Loucy (cell line): ENCODE data around the gene ST8SIA5.

ENCODE experiments used
- H2AFZ ChIP-seq: fragments of 200-600 bp; sonication (generic); 2 replicates; pipeline ENCODE4 v1.6.0; 2016; ENCODE audit warnings: antibody characterized with exemption, mild to moderate bottlenecking, low read length, moderate library complexity
- H3F3A ChIP-seq: fragments of 200-600 bp; 2 replicates; pipeline ENCODE4 v1.6.0; 2016; ENCODE audit warnings: antibody characterized with exemption, low read depth, mild to moderate bottlenecking
- H3K27me3 ChIP-seq: fragments of 200-600 bp; sonication (generic); 2 replicates; pipeline ENCODE4 v1.6.1; 2014; ENCODE audit warnings: low read length, mild to moderate bottlenecking; ENCODE audit not compliant: insufficient read depth, poor library complexity, severe bottlenecking
- H3K36me3 ChIP-seq: fragments of 200-600 bp; sonication (generic); 2 replicates; pipeline ENCODE4 v1.6.1; 2016; ENCODE audit warnings: low read length; ENCODE audit not compliant: insufficient read depth
- H3K4me1 ChIP-seq: fragments of 200-600 bp; sonication (generic); 2 replicates; pipeline ENCODE4 v1.5.1; 2014; ENCODE audit warnings: low read length, mild to moderate bottlenecking; ENCODE audit not compliant: insufficient read depth, poor library complexity, severe bottlenecking
- H3K4me2 ChIP-seq: fragments of 200-600 bp; sonication (generic); 2 replicates; pipeline ENCODE4 v1.6.0; 2014; ENCODE audit warnings: antibody characterized with exemption, low read length, low read depth, mild to moderate bottlenecking; ENCODE audit not compliant: poor library complexity, severe bottlenecking
- H3K4me3 ChIP-seq: fragments of 200-600 bp; sonication (generic); 2 replicates; pipeline ENCODE4 v1.5.1; 2014; ENCODE audit warnings: low read length, mild to moderate bottlenecking, mixed read lengths; ENCODE audit not compliant: poor library complexity, severe bottlenecking
- H3K79me2 ChIP-seq: fragments of 200-600 bp; sonication (generic); 2 replicates; pipeline ENCODE4 v1.6.1; 2014; ENCODE audit warnings: low read length; ENCODE audit not compliant: insufficient read depth
- H3K9ac ChIP-seq: fragments of 200-600 bp; sonication (generic); 2 replicates; pipeline ENCODE4 v1.6.0; 2014; ENCODE audit warnings: mild to moderate bottlenecking, low read depth, low read length, moderate library complexity; ENCODE audit not compliant: poor library complexity, severe bottlenecking
- H3K9me2 ChIP-seq: fragments of 200-600 bp; sonication (generic); replicated peaks from 2 replicates; pipeline ENCODE4 v1.6.1; 2016; ENCODE audit warnings: low read depth, low read length, mixed read lengths
- H3K9me3 ChIP-seq: fragments of 200-600 bp; sonication (generic); 2 replicates; pipeline ENCODE4 v1.6.1; 2014; ENCODE audit warnings: mild to moderate bottlenecking, antibody characterized with exemption, low read length, low read depth; ENCODE audit not compliant: insufficient read depth
- H4K20me1 ChIP-seq: fragments of 200-600 bp; sonication (generic); 2 replicates; pipeline ENCODE4 v1.6.0; 2014; ENCODE audit warnings: antibody characterized with exemption, low read length, mild to moderate bottlenecking; ENCODE audit not compliant: insufficient read depth, poor library complexity, severe bottlenecking
- EZH2phosphoT487 ChIP-seq: fragments of 200-600 bp; IDR thresholded peaks from 2 replicates; pipeline ENCODE4 v1.6.1; 2018; ENCODE audit warnings: antibody characterized with exemption, mild to moderate bottlenecking, moderate library complexity, borderline replicate concordance
- TF ChIP-seq, protein P1 (sequence below): fragments of 200-600 bp; sonication (generic); conservative IDR thresholded peaks from 2 replicates; pipeline ENCODE4 v1.5.1; 2014; ENCODE audit warnings: mild to moderate bottlenecking, antibody characterized with exemption, low read length

ST8SIA5 gene

DNA sequence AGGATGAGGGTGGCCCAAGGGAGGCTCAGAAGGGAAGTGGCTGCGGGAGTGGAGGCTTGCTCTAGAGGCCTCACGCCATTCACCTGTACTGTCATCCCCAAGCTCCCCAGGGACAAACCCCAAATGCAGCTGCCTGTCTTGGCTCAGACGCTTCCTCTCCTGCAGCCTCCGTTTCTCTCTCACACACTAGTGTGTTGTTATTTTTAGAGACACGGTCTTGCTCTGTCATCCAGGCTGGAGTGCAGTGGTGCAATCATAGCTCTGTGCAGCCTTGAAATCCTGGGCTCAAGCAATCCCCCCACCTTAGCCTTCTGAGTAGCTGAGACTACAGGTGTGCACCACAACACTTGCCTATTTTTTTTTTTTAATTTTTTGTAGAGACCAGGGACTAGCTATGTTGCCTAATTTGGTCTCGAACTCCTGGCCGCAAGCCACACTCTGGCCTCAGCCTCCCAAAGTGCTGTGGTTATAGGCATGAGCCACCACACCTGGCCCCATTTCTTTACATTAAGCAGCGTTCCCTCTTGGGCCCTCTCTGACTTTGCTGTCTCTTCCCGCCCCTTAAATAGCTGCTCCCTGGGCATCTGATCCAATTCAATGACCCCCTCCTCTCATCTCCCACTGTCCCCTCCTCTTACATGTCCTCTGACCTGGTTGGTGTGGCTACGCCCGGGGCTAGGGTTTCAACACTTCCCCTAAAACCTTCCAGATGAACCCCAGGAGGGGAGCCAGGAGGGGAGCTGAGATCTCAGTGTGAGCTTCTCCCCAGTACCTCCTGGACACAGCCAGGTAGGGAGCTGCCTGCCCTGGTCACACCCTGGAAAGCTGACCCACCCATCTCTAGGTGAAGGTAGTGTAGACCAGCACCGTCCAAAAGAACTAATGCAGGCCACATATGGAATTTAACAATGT is 75.8 kb downstream of the ST8SIA5 start:
- Histone ChIP-seq H3K36me3 (no peaks in the 10 kb centered on the region), H4K20me1 (no peaks in the 10 kb centered on the region), H3F3A (no peaks in the 10 kb centered on the region), H3K9ac (no peak overlapping the region), H2AFZ (no peak overlapping the region), H3K4me2 (no peak overlapping the region), H3K9me3 (no peaks in the 10 kb centered on the region), H3K4me3 (no peak overlapping the region), H3K9me2 (no peaks in the 10 kb centered on the region), H3K4me1 (no peaks in the 10 kb centered on the region), H3K27me3 (no peaks in the 10 kb centered on the region), H3K79me2 (no peaks in the 10 kb centered on the region)
- no peak for TF ChIP-seq EZH2phosphoT487
- TF ChIP-seq, protein P1, sequence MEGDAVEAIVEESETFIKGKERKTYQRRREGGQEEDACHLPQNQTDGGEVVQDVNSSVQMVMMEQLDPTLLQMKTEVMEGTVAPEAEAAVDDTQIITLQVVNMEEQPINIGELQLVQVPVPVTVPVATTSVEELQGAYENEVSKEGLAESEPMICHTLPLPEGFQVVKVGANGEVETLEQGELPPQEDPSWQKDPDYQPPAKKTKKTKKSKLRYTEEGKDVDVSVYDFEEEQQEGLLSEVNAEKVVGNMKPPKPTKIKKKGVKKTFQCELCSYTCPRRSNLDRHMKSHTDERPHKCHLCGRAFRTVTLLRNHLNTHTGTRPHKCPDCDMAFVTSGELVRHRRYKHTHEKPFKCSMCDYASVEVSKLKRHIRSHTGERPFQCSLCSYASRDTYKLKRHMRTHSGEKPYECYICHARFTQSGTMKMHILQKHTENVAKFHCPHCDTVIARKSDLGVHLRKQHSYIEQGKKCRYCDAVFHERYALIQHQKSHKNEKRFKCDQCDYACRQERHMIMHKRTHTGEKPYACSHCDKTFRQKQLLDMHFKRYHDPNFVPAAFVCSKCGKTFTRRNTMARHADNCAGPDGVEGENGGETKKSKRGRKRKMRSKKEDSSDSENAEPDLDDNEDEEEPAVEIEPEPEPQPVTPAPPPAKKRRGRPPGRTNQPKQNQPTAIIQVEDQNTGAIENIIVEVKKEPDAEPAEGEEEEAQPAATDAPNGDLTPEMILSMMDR = no peak

DNA sequence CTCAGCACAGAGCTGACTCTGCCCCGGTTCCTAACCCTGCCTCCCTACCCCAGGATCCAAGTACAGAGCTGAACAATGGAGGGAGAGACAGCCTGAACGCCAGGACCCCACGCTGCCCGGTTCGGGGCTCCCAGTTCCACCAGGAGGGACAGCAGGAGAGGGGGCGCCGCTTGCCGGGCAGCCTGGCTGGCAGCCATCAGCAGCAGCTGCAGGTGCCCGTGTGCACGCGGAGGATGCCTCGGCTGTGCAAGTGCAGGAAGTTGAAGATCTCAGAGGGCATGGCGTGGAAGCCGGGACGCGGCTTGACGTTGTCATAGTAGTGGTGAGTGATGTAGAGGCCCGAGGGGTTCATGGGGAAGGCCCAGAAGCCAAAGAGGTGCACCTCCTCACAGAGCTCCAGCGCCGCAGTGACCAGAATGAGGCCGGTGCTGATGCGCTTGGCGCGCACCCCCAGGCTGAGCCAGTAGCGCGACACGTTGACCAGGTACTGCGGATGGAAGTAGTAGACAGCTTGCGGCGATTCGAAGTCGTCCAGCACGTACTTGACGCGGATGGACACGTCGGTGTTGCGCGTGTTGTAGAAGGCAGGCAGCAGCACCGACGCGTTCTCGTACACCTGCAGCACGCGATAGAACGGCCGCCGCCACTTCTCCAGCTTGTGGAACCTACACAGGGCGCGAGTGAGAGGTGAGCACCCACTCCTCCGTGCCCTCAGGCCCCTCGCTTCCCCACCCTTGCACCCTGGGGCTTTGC is 76.8 kb downstream of the ST8SIA5 start:
- Histone ChIP-seq H2AFZ (no peak overlapping the region), H3K79me2 (no peaks in the 10 kb centered on the region), H3K4me1 (no peaks in the 10 kb centered on the region), H3K9me3 (no peaks in the 10 kb centered on the region), H3K4me2 (no peak overlapping the region), H3K27me3 (no peaks in the 10 kb centered on the region), H4K20me1 (no peaks in the 10 kb centered on the region), H3K9me2 (no peaks in the 10 kb centered on the region), H3K9ac (no peak overlapping the region), H3K4me3 (no peak overlapping the region), H3K36me3 (no peaks in the 10 kb centered on the region), H3F3A (no peaks in the 10 kb centered on the region)
- TF ChIP-seq, protein P1 = no peak
- no peak for TF ChIP-seq EZH2phosphoT487

DNA sequence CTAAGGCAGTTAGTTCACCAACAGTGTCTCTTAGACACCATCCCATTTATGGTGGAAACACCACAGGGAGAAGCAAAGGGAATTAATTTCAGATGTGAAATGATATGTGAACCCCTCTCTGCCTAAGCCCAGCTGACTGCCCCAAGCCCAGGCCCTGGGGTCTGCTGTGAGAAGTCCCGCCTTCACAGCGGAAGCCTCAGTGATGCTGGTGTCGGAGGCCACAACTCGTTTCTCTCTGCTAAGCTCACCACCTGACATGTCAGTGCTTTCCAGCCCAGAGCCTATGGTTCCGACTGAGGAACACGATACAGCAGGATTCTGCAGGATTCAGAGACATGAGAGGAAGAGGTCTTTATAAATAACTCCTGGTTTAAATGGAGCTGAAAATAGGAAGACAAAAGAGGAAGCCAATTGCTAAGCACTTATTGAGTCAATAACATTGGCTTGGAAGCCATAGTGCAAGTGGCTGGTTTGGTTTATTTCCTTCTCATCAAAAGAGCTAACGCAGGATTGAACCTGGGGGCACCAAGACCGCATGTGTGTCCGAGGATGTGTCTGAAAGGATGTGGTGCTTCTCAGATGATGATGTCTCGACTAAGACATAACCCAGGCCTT is 78.0 kb downstream of the ST8SIA5 start:
- no peak overlapping the region for H3K4me3 ChIP-seq
- TF ChIP-seq, protein P1 = no peak
- TF ChIP-seq EZH2phosphoT487 = no peak
- H3K9ac ChIP-seq = no peak overlapping the region
- H3K4me1 ChIP-seq = no peaks in the 10 kb centered on the region
- no peaks in the 10 kb centered on the region for H3K9me2 ChIP-seq
- no peaks in the 10 kb centered on the region for H3K79me2 ChIP-seq
- no peak overlapping the region for H2AFZ ChIP-seq
- no peaks in the 10 kb centered on the region for H4K20me1 ChIP-seq
- no peaks in the 10 kb centered on the region for H3K27me3 ChIP-seq
- no peaks in the 10 kb centered on the region for H3F3A ChIP-seq
- no peaks in the 10 kb centered on the region for H3K36me3 ChIP-seq
- H3K4me2 ChIP-seq = no peak overlapping the region
- no peaks in the 10 kb centered on the region for H3K9me3 ChIP-seq
